Mammary microvascular endothelial cell (primary cell): ENCODE results near the gene TPCN2. TPM values are rescaled to one million over a fixed set of nuclear protein-coding genes. Genes with fewer than 3 reads are reported as not detected.

Experiments used
- total RNA-seq: library from RNA; depleted of rRNA; stranded (reverse); fragments of >200 nt; gene quantifications from 2 replicates; pipeline ENCODE4 v1.2.3, GENCODE V29; 2015

Gene TPCN2
- total RNA-seq, result 4.6 and 6.5 TPM in 2 replicates

DNA sequence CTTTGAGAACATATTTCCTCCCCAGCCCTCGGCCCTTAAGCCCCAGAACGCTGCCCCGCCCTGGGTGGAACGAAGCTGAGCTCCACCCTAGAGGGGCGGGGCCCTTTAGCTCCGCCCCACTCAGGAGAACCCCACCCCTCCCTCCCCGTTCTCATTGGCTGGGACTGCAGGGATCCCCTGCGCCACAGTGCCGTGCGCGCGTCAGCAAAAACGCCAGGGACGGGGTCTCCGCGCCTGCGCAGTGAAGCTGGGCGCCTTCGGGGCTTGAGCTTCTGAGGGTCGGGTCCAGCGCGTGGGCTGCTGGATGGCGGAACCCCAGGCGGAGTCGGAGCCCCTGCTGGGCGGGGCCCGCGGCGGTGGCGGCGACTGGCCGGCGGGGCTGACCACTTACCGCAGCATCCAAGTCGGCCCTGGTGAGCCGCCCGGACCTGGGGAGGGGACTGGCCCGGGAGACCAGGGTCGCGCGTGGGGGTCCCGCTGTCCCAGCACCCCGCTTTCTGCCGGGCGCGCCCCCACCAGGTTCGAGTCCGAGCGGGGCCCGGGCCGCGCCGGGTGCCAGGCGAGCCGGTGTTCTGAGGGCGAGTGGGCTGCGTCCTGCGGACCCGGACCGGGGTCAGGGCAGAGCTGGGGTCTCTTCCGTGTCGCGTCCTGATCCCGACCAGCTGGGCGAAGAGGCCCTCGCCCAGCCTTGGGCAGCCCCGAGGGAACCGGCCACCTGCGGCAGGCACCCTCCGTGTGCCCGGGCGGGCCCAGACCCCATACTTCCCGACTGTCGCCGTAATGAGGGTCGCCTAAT lies at the start of gene TPCN2:
TSS of gene TPCN2 (plus strand) at position 239 of the 796 bp plus-strand sequence. CDS start at position 305, 66 bp downstream.

DNA sequence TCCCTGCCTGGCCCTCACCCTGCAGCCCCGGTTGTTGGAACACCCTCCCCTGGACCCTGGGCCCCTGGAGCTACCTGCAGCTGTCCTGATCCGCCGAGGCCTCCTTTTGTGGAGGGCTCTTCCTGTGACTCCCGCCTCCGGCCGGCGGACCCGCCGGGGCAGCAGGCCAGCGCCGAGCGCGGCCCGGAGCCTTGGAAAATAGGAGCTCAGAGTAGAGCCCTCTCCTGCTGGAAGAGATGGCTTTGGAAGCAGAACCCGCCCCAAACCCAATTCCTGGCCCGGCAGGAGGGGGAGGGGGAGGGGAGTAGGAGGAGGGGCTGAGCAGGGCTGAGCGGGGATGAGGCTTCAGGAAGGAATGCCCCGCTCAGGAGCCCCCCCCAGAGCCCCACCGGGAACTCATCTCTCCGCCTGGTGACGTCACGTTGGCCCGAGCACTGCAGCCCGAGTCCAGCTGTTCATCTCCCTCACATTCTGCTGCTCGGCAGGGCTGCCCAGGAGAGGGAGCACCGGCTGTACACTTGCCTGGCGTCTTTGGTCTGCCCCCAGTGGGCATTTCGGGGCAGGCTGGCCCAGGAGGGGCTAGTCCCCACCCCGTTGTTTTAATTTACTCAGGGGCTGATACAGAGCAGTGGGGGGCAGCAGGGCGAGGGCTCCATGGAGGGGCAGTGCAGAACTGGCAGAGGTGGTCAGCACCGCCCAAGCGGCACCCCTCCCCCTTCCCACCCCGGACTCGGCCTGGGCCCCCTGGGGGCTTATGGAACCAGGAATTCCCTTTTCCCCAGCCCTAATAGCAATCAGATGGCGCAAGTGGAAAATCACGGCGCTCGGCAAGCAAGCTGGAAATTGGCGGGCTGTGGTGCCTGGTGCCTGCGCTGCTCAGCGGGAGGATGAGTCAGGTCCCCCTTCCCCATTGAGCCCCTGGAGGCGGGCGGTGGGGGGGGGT lies 35.5 kb upstream of the TPCN2 start, which contains the start of gene MRGPRF:
TSS of gene MRGPRF (minus strand) at position 238 of the 943 bp plus-strand sequence. CDS start 3,345 bp downstream, outside the sequence.

DNA sequence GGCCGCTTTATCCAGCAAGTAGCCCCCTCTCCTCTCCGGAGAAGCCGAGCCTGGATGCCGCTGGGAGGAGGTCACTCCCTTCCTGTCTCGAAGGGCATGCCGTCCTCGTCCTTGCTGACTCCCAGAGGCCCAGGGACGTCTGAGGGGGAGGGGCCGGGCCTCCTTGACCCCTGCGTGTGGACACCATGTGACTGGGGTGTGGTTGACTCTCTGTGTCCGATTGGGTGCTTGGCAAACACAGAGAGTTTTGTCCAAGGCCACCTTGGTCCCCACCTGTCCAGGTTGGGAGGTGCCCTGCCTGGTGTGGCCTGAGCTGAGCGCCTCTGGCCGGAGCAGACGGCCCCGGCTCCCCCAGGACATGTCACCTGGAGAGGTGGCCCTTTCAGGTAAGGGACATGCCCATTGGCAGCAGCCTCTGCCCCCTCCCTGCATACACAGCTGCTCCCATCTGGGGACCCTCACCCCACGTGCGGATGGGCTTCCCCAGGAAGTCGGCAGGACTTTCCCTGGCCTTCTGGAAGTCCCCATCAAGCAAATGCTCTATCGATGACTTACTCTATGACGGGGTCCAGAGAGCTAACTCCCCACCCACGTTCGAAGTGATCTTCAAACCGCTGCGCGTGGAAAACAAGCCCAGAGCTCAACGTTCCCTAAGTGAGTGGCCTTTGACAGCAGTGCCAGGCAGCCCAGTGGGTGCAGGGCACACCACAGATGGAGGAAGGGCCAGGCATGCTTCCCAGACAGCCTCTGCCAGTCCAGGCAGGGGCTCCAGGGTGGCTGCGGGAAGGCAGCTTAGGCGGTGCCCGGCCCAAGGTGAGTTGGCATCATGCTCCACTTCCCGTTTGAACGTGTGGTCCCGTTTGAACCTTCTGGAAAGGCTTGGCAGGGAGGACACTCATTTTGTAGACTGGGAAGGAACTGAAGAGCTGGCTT lies 106.8 kb downstream of the TPCN2 start, which contains the start of gene SMIM38:
TSS of gene SMIM38 (plus strand) at position 634 of the 933 bp plus-strand sequence. CDS start 1,912 bp downstream, outside the sequence.

Other genes starting within 250 kb of the TPCN2 start
- gene CPT1A, start 207.0 kb upstream of the TPCN2 start, total RNA-seq, result 27.2 and 29.8 TPM in 2 replicates
- gene MRPL21, start 145.1 kb upstream of the TPCN2 start, total RNA-seq, result 59.8 and 65.5 TPM in 2 replicates
- gene IGHMBP2, start 145.0 kb upstream of the TPCN2 start, total RNA-seq, result 10.3 and 11.4 TPM in 2 replicates
- gene MRGPRD, start 67.9 kb upstream of the TPCN2 start, total RNA-seq, result not detected in 2 replicates
- 0.07 TPM in 1 of 2 replicates, not detected in the other for gene MRGPRF, start 35.7 kb upstream of the TPCN2 start, total RNA-seq
- not detected in 2 replicates for gene SMIM38, start 107.0 kb downstream of the TPCN2 start, total RNA-seq
- gene MYEOV, start 245.2 kb downstream of the TPCN2 start, total RNA-seq, result 10.7 and 14.1 TPM in 2 replicates